IPS DF 19.7 (cell line): Measurements from ENCODE around the gene DNAH7.

Source experiments
- DNase-seq: peaks from one replicate; pipeline ENCODE4 v3.0.0-alpha.2; 2013; ENCODE audit warnings: low read depth, low spot score

The DNAH7 gene

GRCh38 chr2:196077821-196078220, 9.2 kb upstream of the DNAH7 start:
- no peak for DNase-seq

GRCh38 chr2:196076778-196077568, 8.3 kb upstream of the DNAH7 start:
- no peak for DNase-seq

GRCh38 chr2:196075196-196075595, 6.6 kb upstream of the DNAH7 start:
- DNase-seq, result no peak

- no peak for DNase-seq
These were observed 6.0 kb upstream of the DNAH7 start for GRCh38 chr2:196074631-196075030.

GRCh38 chr2:196073521-196073920, 4.9 kb upstream of the DNAH7 start:
- DNase-seq, result no peak

- no peak for DNase-seq
These were observed 1.6 kb downstream of the DNAH7 start for GRCh38 chr2:196067088-196067382.

GRCh38 chr2:196066291-196067087, 2.1 kb downstream of the DNAH7 start:
- no peak for DNase-seq

GRCh38 chr2:196063773-196064172, 4.9 kb downstream of the DNAH7 start:
- no peak for DNase-seq

GRCh38 chr2:196059491-196059960, 9.1 kb downstream of the DNAH7 start:
- DNase-seq, result peak; percentile 17

GRCh38 chr2:196054631-196055030, 14.0 kb downstream of the DNAH7 start:
- DNase-seq, result no peak

- DNase-seq, result no peak
These were observed 22.3 kb downstream of the DNAH7 start for GRCh38 chr2:196046123-196046917.

GRCh38 chr2:196041786-196042185, 26.9 kb downstream of the DNAH7 start:
- no peak for DNase-seq

GRCh38 chr2:196040218-196040617, 28.4 kb downstream of the DNAH7 start:
- no peak for DNase-seq

- no peak for DNase-seq
These were observed 32.2 kb downstream of the DNAH7 start for GRCh38 chr2:196036442-196036841.

- DNase-seq, result no peak
These were observed 50.6 kb downstream of the DNAH7 start for GRCh38 chr2:196018037-196018436.

- no peak for DNase-seq
These were observed 56.3 kb downstream of the DNAH7 start for GRCh38 chr2:196012314-196012713.

- DNase-seq, result no peak
These were observed 68.1 kb downstream of the DNAH7 start for GRCh38 chr2:196000551-196000950.

GRCh38 chr2:195998070-195998469, 70.6 kb downstream of the DNAH7 start:
- no peak for DNase-seq

- no peak for DNase-seq
These were observed 73.1 kb downstream of the DNAH7 start for GRCh38 chr2:195995499-195995898.

- no peak for DNase-seq
These were observed 75.0 kb downstream of the DNAH7 start for GRCh38 chr2:195993623-195994022.

- DNase-seq, result no peak
These were observed 82.9 kb downstream of the DNAH7 start for GRCh38 chr2:195985741-195986140.
